DMS79 (cell line): Measurements from ENCODE around the gene MAP4.
"Not testable (repeated sequence)": the region's sequence is repeated elsewhere in the genome, so short reads cannot be mapped to it uniquely, and the experiment has no call there.

ENCODE experiments used
- DNase-seq: peaks from one replicate; lab custom pipeline; 2025; lab: John Stamatoyannopoulos, UW

MAP4 gene, protein sequence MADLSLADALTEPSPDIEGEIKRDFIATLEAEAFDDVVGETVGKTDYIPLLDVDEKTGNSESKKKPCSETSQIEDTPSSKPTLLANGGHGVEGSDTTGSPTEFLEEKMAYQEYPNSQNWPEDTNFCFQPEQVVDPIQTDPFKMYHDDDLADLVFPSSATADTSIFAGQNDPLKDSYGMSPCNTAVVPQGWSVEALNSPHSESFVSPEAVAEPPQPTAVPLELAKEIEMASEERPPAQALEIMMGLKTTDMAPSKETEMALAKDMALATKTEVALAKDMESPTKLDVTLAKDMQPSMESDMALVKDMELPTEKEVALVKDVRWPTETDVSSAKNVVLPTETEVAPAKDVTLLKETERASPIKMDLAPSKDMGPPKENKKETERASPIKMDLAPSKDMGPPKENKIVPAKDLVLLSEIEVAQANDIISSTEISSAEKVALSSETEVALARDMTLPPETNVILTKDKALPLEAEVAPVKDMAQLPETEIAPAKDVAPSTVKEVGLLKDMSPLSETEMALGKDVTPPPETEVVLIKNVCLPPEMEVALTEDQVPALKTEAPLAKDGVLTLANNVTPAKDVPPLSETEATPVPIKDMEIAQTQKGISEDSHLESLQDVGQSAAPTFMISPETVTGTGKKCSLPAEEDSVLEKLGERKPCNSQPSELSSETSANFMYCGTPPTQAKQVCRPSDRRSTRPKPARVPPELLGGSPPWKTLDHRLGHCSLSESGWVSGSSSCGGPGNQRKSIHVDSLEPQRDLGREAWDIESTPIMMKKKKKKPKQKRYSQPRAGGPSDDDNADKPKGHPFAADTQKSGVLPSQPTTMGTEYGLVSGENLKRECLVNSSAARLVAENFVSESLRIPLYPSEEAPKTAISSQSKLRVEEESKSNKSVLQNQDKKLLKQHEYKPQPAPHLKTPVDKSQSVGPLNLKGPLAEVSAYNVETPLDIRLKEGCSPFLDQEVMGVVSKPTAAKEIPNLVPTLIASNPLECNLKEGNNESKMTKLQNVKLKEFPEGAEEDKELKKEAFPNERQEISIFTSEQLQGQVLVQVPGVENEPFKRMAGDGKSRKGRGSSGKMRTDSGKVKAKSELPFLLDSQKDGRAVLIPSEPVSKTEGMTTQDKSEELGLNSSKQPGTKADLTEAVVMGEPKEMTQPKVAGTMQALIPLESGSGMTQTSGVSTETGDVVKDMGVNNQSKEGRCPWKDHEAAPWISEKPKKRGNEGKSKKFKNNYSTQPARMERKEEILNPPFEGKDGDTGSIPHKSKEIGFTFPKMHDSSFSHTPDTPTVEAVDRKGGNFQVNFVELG (N-terminal part only)

GRCh38 chr3:48016301-48016973, at the start of gene MAP4:
Gene MAP4, minus strand, starts transcription at chr3:48016416. Its CDS starts 17,556 bp downstream, at chr3:47998860.
- DNase-seq, result no peak

DNA sequence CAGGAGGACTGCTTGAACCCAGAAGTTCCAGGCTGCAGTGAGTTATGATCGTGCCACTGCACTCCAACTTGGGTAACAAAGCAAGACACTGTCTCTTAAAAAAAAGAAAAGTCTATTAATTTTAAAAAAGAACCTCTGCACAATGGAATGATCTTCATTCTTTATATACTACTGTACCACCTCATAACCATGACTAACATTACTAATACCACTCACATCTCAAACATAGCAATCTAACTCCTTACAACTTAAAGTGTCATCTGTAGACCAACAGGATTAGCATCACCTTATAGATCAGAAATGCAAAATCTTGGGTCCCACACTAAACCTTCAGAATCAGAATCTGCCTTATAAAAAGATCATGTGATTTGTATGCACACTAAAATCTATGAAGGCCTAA, 48.8 kb upstream of the MAP4 start:
- DNase-seq, result no peak

GRCh38 chr3:48064292-48064829, 48.1 kb upstream of the MAP4 start:
- DNase-seq, result no peak

DNA sequence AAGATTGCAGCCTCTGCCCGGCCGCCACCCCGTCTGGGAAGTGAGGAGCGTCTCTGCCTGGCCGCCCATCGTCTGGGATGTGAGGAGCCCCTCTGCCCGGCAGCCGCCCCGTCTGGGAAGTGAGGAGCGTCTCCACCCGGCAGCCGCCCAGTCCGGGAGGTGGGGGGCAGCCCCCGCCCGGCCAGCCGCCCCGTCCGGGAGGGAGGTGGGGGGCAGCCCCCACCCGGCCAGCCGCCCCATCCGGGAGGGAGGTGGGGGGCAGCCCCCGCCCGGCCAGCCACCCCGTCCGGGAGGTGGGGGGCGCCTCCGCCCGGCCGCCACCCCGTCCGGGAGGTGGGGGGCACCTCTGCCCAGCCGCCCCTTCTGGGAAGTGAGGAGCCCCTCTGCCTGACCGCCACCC, 45.4 kb upstream of the MAP4 start:
- not testable (repeated sequence) for DNase-seq

DNA sequence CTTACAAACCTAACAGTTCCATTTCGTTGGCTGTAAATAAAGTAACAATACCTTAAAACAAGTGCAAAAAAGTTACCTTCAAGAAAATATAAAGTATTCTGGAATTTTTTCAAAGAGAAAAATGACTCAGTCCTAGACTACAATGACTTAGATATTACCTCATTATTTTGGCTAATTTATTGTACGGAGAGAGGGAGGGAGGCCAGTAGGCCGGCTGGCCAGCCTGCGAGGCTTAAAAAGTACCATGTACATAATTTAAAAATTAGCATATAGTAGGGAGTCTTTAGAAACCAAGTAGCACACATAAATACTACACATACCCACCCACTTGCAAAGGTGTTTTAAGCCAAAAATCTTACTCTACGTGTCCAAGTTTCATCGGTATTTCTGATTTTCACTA, 41.9 kb upstream of the MAP4 start:
- DNase-seq, result no peak

GRCh38 chr3:48057521-48057920, 41.3 kb upstream of the MAP4 start:
- DNase-seq, result no peak

- DNase-seq, result no peak
These were observed 31.7 kb upstream of the MAP4 start for GRCh38 chr3:48047841-48048464.

DNA sequence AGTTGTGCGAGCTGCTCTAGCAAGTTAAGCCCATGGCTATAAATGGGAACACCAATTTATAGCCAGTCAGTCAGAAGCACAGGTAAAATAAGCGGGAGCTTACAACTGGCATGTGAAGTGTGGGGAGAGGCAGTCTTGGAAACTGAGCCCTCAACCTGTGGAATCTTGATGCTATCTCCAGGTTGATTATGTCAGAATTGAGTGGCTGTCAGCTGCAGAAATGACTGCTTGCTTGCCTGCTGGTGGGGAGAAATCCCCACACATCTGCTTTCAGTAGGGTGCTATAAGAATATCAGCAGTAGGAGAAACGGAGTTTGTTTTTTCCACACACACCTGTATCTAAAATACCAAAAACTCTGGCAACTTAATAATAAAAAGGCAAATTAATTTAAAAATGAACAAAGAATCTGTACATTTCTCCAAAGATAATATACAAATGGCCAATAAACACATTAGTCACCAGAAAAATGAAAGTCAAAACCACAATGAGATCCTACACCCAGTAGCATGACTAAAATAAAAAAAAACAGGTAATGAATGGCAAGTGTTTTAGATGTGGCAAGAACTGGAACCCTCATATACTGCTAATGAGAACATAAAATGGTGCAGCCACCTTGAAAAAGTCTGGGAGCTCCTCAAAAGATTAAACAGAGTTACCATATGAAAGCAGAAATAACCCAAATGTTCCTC, 26.0 kb upstream of the MAP4 start:
- DNase-seq, result no peak

DNA sequence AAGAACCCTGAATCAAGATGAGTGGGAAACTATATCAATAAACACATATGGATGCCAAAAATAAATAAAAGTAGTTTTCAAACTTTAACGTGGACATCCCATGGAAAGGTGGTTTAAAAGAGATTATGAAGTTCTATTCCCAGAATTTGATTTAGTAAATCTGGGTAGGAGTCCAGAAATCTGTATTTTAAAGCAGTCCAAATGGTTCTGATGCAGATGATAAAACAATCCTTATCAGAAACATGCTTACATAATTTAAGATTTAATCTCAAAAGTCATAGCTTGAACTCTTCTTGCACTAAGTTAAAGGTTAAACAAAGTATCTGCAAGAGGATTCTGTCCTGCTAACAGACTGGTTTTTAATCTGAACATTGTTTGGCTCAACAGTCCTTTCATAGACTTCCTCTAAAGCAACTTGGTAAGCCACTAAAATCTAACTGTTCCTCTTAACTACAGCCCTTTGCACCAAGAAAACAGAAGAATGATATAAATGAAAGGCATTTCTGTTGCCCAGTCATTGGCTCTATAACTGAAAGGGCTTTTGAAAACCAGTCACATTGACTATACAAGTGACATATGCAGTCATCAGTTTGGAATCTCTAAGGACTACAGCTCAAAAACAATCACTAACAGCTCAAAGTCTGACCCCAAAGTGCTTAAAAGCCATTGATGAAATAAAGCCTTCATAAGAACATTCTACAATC, 23.4 kb upstream of the MAP4 start:
- DNase-seq, result no peak

DNA sequence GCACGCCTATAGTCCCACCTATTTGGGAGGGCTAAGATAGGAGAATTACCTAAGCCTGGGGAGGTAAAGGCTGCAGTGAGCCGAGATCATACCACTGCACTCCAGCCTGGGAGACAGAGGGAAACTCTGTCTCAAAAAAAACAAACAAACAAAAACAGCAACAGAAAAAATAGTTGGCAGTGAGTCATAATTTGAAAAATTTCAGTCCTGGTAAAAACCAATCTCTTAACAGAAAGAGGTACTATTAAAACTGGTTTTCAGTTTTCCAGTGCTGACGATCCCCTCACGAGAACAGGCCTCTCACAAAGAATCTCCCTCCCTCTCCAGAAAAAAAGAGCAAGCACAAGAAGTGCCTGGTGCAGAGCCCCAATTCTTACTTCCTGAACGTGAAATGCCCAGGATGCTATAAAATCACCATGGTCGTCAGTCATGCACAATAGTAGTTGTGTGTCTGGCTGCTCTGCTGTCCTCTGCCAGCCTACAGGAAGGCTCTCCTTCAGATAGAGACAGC, 22.8 kb upstream of the MAP4 start:
- no peak for DNase-seq

DNA sequence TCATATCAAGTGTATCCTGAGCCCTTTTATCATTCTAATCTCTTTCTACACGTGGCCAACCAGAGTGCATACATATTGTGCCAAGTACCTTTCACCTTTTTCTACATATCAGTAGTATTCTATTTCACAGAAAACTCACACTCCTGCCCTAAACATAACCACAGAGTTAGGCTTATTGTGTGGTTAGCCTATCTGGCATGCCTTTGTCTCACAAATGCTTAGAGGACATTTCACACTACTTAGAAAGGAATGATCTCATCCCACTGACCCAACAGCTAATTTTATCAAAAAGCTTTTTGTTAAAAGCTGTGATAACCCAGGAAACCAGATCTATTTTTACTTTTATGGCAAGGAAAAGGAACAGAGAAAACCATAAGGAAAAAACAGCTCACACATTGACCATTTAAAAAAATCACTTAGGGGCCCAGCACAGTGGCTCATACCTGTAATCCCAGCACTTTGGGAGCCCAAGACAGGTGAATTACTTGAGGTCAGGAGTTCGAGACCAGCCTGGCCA, 17.8 kb upstream of the MAP4 start:
- no peak for DNase-seq

GRCh38 chr3:48030188-48030587, 14.0 kb upstream of the MAP4 start:
- no peak for DNase-seq

- DNase-seq, result no peak
These were observed 11.0 kb upstream of the MAP4 start for GRCh38 chr3:48026951-48027908.

DNA sequence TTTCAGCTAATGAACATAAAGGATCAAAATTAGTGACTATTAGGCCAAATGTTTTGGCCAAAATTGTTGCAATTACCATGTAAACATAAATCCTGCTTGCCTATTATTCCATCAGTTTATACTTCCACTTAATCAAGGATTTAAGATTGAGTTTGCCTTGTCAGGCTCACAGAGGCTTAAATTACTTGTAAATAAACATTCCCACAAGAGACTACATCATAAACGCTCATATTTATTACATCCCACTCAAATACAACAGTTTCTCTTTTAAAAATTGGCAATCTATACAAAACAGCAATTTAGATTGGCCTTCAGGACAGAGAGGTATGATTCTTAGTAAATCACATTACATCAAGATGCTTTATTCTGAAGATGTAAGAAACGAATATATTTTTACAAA, 9.9 kb upstream of the MAP4 start:
- no peak for DNase-seq

GRCh38 chr3:48024401-48024800, 8.2 kb upstream of the MAP4 start:
- no peak for DNase-seq

DNA sequence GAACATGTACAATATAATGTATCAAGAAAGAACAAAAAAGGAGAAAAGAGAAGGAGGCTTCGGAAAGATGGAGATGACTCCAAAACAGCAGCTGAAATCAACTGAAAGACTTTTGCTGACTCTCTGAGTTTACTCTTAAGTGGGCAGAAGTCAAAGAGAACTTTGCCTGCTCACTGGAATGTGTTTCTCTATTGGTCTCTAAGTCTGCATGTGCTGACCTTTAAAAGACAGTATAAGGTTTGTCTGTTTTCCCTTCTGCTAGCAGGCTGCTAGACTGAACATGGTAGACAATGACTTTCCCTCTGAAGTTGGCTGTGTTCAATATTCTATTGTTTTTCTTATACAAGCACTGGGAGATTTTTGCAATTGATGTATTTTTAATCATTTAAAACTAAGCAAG, 7.2 kb upstream of the MAP4 start:
- no peak for DNase-seq

DNA sequence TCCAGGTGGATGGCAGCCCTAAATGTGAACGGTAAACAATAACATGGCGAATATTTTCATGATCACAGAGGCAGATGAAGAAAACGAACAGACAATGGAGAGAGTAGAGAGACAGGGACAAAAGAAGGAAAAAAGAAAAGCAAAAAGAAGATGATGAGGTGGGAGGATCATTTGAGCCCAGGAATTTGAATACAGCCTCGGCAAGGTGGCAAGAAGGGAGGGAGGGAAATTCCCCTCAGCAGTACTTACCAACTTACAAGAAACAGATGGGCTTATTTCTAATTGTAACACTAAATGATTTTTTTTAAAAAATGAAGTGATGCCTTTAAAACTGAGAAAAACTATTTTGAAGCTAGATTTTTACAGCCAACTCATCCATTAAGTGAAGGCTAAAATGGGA, 6.0 kb upstream of the MAP4 start:
- no peak for DNase-seq

DNA sequence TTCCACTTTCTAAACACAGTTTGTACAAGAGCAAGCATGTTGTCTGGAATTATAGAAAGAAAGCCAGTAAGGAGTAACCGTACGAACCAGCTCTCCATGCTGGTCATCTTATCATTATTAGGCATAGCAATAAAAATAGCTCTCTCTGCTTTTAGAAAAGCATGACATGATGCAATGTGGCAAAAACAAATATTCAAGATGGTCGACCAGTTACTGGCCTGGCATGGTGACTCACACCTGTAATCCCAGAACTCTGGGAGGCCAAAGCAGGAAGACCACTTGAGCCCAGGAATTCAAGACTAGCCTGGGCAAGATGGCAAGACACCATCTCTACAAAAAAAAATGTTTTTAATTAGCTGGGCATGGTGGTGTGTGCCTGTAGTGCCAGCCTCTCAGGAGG, 2.6 kb upstream of the MAP4 start:
- no peak for DNase-seq
